Trophoblast cell (in vitro differentiated cells and primary cell): ENCODE measurements around the gene SRCIN1.

ENCODE experiments used
- DNase-seq, 2 donors: peaks; one replicate each; pipeline ENCODE4 v3.0.0-alpha.2; 2016
- H2AFZ ChIP-seq: 2 replicates; pipeline ENCODE4 v1.6.1; 2013; ENCODE audit warnings: low read length, moderate library complexity, mild to moderate bottlenecking; ENCODE audit not compliant: insufficient read depth, poor library complexity
- H2AK5ac ChIP-seq: 2 replicates; pipeline ENCODE4 v1.6.1; 2013; ENCODE audit warnings: mild to moderate bottlenecking, low read length
- H2BK120ac ChIP-seq: 2 replicates; pipeline ENCODE4 v1.6.1; 2013; ENCODE audit warnings: low read length, mild to moderate bottlenecking, moderate library complexity; ENCODE audit not compliant: insufficient read depth, poor library complexity
- H2BK12ac ChIP-seq: 2 replicates; pipeline ENCODE4 v1.6.1; 2013; ENCODE audit warnings: mild to moderate bottlenecking, low read length, moderate library complexity
- H2BK5ac ChIP-seq: 2 replicates; pipeline ENCODE4 v1.6.1; 2013; ENCODE audit warnings: low read length, low read depth, moderate library complexity, mild to moderate bottlenecking; ENCODE audit not compliant: poor library complexity
- H3K14ac ChIP-seq: 2 replicates; pipeline ENCODE4 v1.6.1; 2013; ENCODE audit warnings: mild to moderate bottlenecking, low read length
- H3K18ac ChIP-seq: 2 replicates; pipeline ENCODE4 v1.6.1; 2013; ENCODE audit warnings: mild to moderate bottlenecking, low read length
- H3K23ac ChIP-seq: 2 replicates; pipeline ENCODE4 v1.6.1; 2013; ENCODE audit warnings: low read length
- H3K27ac ChIP-seq: 2 replicates; pipeline ENCODE4 v1.5.1; 2013; ENCODE audit warnings: low read depth, mild to moderate bottlenecking, inconsistent platforms, low read length, moderate library complexity
- H3K27me3 ChIP-seq: 2 replicates; pipeline ENCODE4 v1.6.1; 2013; ENCODE audit warnings: inconsistent platforms, mild to moderate bottlenecking, low read length, moderate library complexity; ENCODE audit not compliant: insufficient read depth
- H3K36me3 ChIP-seq, 2 experiments: 1 replicate in 1 of 2; 2 replicates in 1 of 2; pipeline ENCODE4 v1.6.1; 2013; ENCODE audit warnings: low read length in 2 of 2, mild to moderate bottlenecking in 2 of 2, moderate library complexity in 1 of 2; ENCODE audit not compliant: insufficient read depth in 2 of 2, control insufficient read depth in 1 of 2
- H3K4ac ChIP-seq: 2 replicates; pipeline ENCODE4 v1.6.1; 2013; ENCODE audit warnings: low read depth, mild to moderate bottlenecking, low read length, moderate library complexity
- H3K4me1 ChIP-seq, 2 experiments: 1 replicate in 1 of 2; 2 replicates in 1 of 2; pipeline ENCODE4 v1.6.1; 2013; ENCODE audit warnings: low read length in 2 of 2, mild to moderate bottlenecking in 2 of 2, moderate library complexity in 1 of 2; ENCODE audit not compliant: insufficient read depth in 2 of 2, control insufficient read depth in 1 of 2
- H3K4me2 ChIP-seq: 2 replicates; pipeline ENCODE4 v1.6.1; 2013; ENCODE audit warnings: inconsistent platforms, mild to moderate bottlenecking, low read length, moderate library complexity
- H3K4me3 ChIP-seq: 2 replicates; pipeline ENCODE4 v1.5.1; 2013; ENCODE audit warnings: mild to moderate bottlenecking, low read depth, low read length, inconsistent platforms
- H3K79me1 ChIP-seq: one replicate; pipeline ENCODE4 v1.6.1; 2013; ENCODE audit warnings: low read length
- H3K79me2 ChIP-seq: 2 replicates; pipeline ENCODE4 v1.6.1; 2013; ENCODE audit warnings: low read length, mild to moderate bottlenecking; ENCODE audit not compliant: control insufficient read depth, insufficient read depth, poor library complexity
- H3K9ac ChIP-seq: 2 replicates; pipeline ENCODE4 v1.6.1; 2013; ENCODE audit warnings: mild to moderate bottlenecking, low read length
- H3K9me3 ChIP-seq: 2 replicates; pipeline ENCODE4 v1.6.1; 2013; ENCODE audit warnings: low read depth, mild to moderate bottlenecking, control low read depth, inconsistent platforms, low read length; ENCODE audit not compliant: insufficient read depth
- H4K12ac ChIP-seq: 2 replicates; pipeline ENCODE4 v1.6.1; 2013; ENCODE audit warnings: low read depth, mild to moderate bottlenecking, low read length, moderate library complexity
- H4K8ac ChIP-seq: 2 replicates; pipeline ENCODE4 v1.6.1; 2013; ENCODE audit warnings: low read depth, mild to moderate bottlenecking, low read length, moderate library complexity
- H4K91ac ChIP-seq: one replicate; pipeline ENCODE4 v1.6.1; 2013; ENCODE audit warnings: low read depth, mild to moderate bottlenecking, low read length, moderate library complexity
- WGBS: extraction: QIAGEN DNeasy Blood & Tissue Kit; methylation state at CpG from one replicate; pipeline ENCODE4 v1.1.7; 2013; ENCODE audit warnings: missing lambda C conversion rate; ENCODE audit not compliant: insufficient read length, insufficient coverage; ENCODE audit errors: extremely low coverage; 5-methylcytosine and 5-hydroxymethylcytosine counted together

SRCIN1 gene

DNA sequence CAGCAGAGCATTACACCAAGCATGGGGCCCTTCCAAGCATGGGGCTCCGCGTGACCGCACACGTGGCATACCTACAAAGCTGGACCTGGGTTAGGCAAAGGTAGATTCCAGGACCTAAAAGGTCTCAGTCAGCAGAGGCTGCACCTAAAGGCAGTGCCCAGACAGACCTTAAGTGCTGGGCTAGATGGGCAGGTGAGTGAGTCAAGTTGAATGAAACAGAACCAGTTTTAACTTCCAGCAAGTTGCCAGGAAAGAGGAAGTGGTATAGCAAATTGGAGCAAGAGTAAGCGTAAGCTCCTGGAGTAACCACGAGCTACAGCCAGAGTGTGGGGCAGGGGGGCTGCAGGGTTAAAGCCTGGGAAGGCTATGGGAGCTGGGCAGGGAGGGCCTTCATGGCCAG, 49.5 kb downstream of the SRCIN1 start:
- Histone ChIP-seq H2AK5ac (no peak overlapping the region), H3K23ac (no peak overlapping the region), H3K79me2 (no peaks in the 10 kb centered on the region), H3K4ac (no peak overlapping the region), H3K14ac (no peak overlapping the region), H3K18ac (no peak overlapping the region), H2BK5ac (no peak overlapping the region), H3K4me2 (no peak overlapping the region), H3K27ac (no peak overlapping the region), H2BK12ac (no peak overlapping the region), H3K36me3 (no peaks in the 10 kb centered on the region), H4K12ac (no peak overlapping the region), H3K4me1 (peaks cover 0 to 4% of the 10 kb centered on the region in 2 experiments), H3K27me3 (peaks cover 21% of the 10 kb centered on the region), H3K4me3 (no peak overlapping the region), H4K91ac (no peak overlapping the region), H3K9me3 (peaks cover 5% of the 10 kb centered on the region), H2AFZ (no peak overlapping the region), H4K8ac (no peak overlapping the region), H3K9ac (no peak overlapping the region), H3K79me1 (no peaks in the 10 kb centered on the region), H2BK120ac (no peak overlapping the region)
- WGBS: no CpG with 5 or more reads among the region's 6 CpGs
- DNase-seq: no peak

DNA sequence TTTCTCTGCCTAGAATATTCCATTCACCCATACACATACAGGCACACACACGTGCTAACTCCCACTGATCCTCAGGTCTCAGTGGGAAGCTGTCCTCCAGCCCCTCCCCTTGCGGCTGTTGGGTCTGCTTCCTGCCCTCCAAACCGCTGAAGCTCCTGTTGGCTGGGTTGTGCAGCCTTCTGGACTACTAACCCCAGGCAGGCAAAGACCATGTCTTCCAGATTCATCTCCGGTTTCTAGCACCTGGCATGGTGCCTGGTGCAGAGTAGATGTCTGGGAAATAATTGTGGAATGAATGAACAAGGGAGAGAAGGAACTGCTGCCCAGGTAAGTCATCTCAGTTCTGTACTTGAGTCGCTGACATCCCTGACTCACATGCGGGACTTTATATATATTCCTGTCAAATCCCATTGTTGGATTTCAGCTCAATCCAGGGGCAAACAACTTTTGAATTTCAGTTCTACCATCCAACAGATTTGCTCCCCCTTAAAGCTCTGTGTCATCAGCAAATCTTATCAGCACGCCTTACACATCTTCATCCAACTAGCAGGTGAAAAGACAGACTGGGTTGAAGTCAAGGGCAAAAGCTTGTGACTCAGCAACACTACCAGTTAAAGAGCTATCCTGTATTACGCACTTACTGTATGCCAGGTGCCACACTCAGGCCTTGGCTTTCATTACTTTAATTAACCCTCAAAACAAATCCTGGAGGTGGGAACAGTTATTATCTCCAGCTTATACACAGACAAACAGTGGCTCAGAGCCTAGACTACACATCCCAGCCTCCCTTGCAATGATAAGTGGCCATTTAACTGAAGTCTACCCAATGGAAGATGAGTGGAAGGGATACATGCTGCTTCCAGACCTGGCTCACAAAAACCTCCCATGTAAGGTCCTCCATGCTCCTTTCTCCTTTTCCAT, 51.1 kb downstream of the SRCIN1 start:
- Histone ChIP-seq H3K9ac (no peak overlapping the region), H3K27ac (no peak overlapping the region), H2AFZ (no peak overlapping the region), H3K79me1 (no peaks in the 10 kb centered on the region), H4K12ac (no peak overlapping the region), H3K14ac (no peak overlapping the region), H2BK5ac (no peak overlapping the region), H2AK5ac (no peak overlapping the region), H3K18ac (no peak overlapping the region), H4K91ac (no peak overlapping the region), H3K36me3 (no peaks in the 10 kb centered on the region), H3K9me3 (no peaks in the 10 kb centered on the region), H3K4me3 (no peak overlapping the region), H3K4me1 (peaks cover 0 to 4% of the 10 kb centered on the region in 2 experiments), H2BK120ac (no peak overlapping the region), H3K79me2 (no peaks in the 10 kb centered on the region), H3K4me2 (no peak overlapping the region), H3K27me3 (peaks cover 6% of the 10 kb centered on the region), H2BK12ac (no peak overlapping the region), H4K8ac (no peak overlapping the region), H3K4ac (no peak overlapping the region), H3K23ac (no peak overlapping the region)
- no CpG with 5 or more reads among the region's 8 CpGs for WGBS
- no peak for DNase-seq

DNA sequence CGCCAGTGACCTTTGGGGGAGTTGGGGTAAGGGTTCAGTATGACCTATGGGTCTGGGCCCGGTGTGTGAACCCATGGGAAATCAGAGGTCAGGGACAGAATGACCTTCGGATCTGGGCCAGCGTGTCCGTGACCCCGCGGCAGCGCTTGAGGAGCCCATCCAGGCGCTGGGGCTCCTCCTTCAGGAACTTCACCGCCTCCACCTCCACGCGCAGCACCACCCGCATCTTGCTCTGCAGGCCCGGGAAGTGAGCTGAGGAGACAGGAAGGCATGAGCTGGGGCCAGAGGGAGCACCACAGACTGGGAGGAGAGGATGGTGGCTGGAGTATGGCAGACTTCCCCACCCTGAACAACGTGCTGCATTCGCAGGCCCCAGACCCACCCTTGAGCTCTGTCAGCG, 53.4 kb downstream of the SRCIN1 start:
- no CpG with 5 or more reads among the region's 17 CpGs for WGBS
- H4K91ac ChIP-seq: no peak overlapping the region

DNA sequence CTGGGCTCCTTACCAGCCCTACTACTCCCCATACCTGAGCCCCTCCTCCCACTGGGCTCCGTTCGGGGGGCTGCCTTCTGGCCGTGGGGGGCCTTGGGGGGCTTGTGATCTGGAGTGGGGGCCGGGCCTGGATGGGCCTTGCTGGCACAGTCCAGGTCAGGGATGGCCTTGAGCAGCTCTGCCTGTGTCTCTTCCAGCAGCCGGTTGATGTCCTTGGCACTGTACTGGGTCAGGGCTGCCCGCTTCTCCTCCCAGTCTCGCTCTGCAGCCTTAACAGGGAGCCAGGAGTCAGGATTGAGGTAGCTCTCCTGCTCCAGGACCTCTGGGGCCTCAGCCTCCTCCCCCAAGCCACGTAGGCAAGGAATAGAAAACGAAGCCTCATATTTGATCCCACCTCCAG, 54.6 kb downstream of the SRCIN1 start:
- Histone ChIP-seq H2BK5ac (no peak overlapping the region), H3K27ac (no peak overlapping the region), H4K91ac (no peak overlapping the region), H3K36me3 (no peaks in the 10 kb centered on the region), H2AFZ (no peak overlapping the region), H4K12ac (no peak overlapping the region), H4K8ac (no peak overlapping the region), H3K4me3 (no peak overlapping the region), H2BK120ac (no peak overlapping the region), H3K79me1 (no peaks in the 10 kb centered on the region), H3K18ac (no peak overlapping the region), H2BK12ac (no peak overlapping the region), H3K79me2 (no peaks in the 10 kb centered on the region), H2AK5ac (no peak overlapping the region), H3K9me3 (no peaks in the 10 kb centered on the region), H3K14ac (no peak overlapping the region), H3K23ac (no peak overlapping the region), H3K4ac (no peak overlapping the region), H3K9ac (no peak overlapping the region), H3K27me3 (no peaks in the 10 kb centered on the region), H3K4me1 (no peaks in the 10 kb centered on the region), H3K4me2 (no peak overlapping the region)
- WGBS: no CpG with 5 or more reads among the region's 9 CpGs
- DNase-seq: no peak

More for the DNA sequence above, 53.4 kb downstream of the SRCIN1 start:
- Histone ChIP-seq H3K27ac (no peak overlapping the region), H3K18ac (no peak overlapping the region), H3K9me3 (no peaks in the 10 kb centered on the region), H2BK12ac (no peak overlapping the region), H3K23ac (no peak overlapping the region), H3K14ac (no peak overlapping the region), H2AK5ac (no peak overlapping the region), H3K36me3 (no peaks in the 10 kb centered on the region), H3K79me1 (no peaks in the 10 kb centered on the region), H4K12ac (no peak overlapping the region), H4K8ac (no peak overlapping the region), H2AFZ (no peak overlapping the region), H3K4me2 (no peak overlapping the region), H3K4me1 (no peaks in the 10 kb centered on the region), H3K4me3 (no peak overlapping the region), H2BK5ac (no peak overlapping the region), H3K27me3 (no peaks in the 10 kb centered on the region), H2BK120ac (no peak overlapping the region), H3K4ac (no peak overlapping the region), H3K79me2 (no peaks in the 10 kb centered on the region), H3K9ac (no peak overlapping the region)
- DNase-seq: no peak
